HG03378 (cell line): ENCODE data around the gene NF1.
"Not testable (repeated sequence)": the region's sequence is repeated elsewhere in the genome, so short reads cannot be mapped to it uniquely, and the experiment has no call there.

Source experiments
- ATAC-seq: cut with Tn5 transposase; IDR thresholded peaks from one replicate; pipeline ENCODE4 v1.9.1; 2021; ENCODE audit warnings: mild to moderate bottlenecking, moderate library complexity; ENCODE audit not compliant: unreplicated experiment

NF1 gene, protein sequence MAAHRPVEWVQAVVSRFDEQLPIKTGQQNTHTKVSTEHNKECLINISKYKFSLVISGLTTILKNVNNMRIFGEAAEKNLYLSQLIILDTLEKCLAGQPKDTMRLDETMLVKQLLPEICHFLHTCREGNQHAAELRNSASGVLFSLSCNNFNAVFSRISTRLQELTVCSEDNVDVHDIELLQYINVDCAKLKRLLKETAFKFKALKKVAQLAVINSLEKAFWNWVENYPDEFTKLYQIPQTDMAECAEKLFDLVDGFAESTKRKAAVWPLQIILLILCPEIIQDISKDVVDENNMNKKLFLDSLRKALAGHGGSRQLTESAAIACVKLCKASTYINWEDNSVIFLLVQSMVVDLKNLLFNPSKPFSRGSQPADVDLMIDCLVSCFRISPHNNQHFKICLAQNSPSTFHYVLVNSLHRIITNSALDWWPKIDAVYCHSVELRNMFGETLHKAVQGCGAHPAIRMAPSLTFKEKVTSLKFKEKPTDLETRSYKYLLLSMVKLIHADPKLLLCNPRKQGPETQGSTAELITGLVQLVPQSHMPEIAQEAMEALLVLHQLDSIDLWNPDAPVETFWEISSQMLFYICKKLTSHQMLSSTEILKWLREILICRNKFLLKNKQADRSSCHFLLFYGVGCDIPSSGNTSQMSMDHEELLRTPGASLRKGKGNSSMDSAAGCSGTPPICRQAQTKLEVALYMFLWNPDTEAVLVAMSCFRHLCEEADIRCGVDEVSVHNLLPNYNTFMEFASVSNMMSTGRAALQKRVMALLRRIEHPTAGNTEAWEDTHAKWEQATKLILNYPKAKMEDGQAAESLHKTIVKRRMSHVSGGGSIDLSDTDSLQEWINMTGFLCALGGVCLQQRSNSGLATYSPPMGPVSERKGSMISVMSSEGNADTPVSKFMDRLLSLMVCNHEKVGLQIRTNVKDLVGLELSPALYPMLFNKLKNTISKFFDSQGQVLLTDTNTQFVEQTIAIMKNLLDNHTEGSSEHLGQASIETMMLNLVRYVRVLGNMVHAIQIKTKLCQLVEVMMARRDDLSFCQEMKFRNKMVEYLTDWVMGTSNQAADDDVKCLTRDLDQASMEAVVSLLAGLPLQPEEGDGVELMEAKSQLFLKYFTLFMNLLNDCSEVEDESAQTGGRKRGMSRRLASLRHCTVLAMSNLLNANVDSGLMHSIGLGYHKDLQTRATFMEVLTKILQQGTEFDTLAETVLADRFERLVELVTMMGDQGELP (N-terminal part only)

DNA sequence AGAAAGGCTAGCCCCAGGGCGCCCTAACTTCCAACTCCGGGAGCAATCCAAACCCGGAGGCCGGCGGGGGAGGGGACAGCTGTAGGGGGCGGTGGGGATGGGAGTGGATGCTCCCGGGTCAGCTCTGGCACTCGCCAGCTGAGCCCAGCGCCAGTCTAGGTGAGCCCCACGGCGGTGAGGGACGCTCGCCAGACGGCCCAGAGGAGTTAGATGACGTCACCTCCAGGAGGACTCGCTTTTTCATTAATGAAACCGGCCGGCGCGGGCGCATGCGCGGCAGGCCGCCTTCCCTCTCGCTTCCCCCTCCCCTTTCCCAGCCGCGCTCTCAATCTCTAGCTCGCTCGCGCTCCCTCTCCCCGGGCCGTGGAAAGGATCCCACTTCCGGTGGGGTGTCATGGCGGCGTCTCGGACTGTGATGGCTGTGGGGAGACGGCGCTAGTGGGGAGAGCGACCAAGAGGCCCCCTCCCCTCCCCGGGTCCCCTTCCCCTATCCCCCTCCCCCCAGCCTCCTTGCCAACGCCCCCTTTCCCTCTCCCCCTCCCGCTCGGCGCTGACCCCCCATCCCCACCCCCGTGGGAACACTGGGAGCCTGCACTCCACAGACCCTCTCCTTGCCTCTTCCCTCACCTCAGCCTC is at the start of gene NF1:
NF1 (plus strand) TSS at position 378 of the 636 bp plus-strand sequence. CDS start 333 bp downstream, outside the sequence.
- peak; percentile 47 for ATAC-seq

DNA sequence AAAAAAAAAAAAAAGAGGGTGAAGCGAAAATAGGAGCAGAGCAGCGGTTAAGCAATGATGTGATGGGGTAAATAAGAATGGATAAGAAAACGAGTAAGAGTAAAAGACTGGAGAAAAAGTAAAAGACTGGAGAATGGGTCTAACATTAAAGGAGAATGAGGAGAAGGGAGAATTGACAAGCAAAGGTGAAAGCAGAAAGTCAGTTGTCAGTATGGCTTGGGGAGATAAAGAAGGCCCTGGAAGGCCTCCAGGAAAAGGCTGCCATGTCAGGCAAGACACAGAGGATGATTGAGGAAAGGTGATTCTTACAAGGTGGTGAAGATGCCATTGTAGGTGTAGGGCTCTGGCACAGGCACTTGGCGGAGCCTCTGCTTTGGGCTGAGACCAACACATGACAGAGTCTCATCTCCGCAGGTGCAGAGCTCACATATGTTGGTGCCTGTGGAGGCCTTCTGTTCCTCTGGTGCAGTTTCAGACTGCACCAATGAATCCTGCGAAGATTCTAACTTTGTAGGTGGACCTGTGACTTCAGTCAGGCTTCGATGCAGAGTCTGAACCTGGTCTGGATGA is 47.8 kb upstream of the NF1 start:
- ATAC-seq: not testable (repeated sequence)

DNA sequence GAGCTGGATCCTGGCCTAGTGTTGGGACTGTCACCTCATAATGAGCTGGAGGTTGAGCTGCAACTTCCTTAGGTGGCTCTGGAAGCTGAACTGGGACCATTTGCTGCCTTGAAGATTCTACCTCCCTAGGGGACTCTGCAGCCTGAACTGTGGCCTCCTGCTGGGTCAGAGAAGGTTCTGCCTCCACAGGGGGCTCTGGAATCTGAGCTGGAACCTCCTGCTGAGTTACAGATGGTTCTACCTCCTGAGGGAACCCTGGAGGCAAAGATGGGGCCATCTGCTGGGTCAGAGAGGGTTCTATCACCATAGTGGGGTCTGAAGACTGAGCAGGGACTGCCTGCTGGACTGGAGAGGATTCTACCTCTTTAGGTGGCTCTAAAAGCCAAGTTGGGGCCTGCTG is 46.6 kb upstream of the NF1 start:
- ATAC-seq: no peak

DNA sequence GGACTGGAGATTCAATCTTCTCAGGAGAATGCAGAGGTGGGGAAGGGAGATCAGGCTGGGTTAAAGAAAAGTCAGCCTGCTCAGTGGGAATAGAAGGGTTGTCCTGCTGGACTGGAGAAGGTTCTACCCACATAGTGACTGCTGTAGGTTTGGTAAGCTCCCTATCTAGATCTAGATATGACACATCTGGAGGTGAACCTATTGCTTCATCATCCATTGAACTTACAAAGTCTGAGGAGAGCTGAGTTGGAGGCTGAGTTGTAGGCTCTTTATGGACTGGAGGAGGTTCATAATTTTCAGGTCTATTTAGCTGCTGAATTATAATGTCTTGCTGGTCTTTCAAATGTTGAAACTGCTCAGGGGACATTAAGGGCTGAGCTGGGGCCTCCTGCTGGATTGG is 46.0 kb upstream of the NF1 start:
- no peak for ATAC-seq

DNA sequence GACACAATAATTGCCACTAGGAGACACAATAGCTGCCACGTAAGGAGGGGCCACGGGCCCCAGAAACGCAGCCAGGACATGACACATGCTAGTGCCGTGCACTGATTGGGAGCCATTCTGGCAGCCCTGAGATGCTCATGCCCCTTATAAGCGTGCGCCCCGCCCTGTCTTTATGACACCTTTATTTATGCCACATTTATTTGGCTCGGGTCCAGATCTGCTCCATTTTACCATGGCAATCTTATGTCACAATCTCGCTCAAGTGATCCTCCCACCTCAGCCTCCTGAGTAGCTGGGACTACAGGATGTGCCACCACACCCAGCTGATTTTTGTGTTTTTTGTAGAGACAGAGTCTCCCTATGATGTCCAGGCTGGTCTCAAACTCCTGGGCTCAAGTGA is 43.8 kb upstream of the NF1 start:
- ATAC-seq: no peak

DNA sequence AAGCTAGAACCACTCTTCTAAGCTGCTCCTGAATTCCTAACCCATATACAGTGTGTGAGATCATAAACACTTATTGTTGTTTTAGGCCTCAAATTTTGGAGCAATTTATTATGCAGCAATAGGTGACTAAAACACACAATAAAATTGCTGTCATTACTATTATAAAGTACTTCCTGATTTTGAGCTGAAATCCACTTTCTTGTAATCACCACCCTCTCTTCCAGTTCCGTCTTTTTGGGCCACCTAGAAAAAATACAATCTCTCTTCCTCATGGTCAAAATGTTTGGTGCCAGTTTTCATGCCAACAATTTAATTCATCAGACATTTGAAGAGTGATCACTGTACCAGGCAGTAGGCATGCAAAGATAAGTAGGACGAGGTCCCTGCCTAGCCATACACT is 43.3 kb upstream of the NF1 start:
- ATAC-seq: no peak

DNA sequence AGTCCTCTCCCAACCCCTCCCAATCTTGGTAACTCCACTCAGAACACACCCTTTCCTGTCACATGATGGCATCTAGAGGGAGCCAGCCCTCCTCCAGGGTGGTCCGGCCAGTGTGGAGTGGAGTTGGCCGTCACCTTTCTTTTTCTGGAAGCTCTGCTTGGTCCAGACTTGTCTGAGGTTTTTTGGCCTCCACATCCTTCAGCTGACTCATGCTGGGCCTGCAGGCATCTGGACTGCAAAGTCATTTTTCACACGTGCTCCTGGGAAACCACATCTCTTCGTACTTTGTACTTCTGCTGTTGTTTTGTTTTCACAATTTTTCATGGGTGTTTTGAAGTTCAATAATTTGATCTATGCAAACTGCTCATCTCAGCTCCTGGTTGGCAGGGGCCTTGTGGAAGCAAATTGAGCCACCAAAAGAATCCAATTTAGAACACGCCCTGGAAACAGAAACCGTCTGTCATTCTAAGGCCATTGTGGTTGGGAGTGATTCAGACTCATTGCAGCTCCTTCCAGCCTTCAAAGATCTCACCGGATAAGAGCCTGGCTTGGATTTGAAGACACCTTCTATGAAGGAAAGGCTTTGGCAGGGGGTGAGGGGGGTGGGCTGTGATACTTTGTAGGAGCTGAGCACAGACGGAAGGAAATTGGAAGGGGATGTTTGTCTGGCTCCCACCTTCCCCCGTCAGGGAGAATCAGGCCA is 42.4 kb upstream of the NF1 start:
- no peak for ATAC-seq

DNA sequence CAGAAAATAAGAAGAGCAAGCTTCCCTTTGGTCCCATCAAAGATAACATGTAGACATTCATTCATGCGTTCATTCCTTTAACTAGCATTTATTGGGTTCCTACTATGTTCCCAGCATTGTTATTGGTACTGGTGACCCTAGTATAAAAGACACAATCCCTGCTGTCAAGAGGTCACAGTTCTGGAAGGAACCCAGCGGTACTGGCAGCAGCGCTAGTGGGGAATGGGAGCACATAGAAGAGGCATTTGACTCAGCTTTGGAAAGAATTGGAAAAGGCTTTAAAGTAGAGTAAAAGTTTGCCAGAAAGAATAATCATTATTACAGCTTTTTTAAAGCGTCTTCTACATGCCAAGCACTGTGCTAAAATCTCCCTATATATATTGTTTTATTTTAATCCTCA is 41.7 kb upstream of the NF1 start:
- no peak for ATAC-seq

DNA sequence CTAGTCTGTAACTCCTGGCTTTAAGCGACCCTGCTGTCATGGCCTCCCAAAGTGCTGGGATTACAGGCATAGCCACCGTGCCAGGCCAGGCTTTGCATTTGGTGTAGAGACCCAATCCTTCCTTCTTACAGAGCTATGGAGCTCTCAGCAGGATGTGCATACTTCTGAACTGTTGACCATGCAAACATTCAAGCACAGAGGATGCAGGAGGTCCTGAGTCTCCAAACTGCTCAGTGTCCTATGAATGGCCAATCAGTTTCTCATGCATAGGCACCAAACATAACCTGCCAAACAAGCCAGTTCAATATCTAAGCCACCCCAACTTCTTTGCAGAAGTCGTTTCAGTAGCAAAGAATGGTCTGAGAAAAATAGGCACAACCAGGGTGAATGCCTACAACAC is 40.0 kb upstream of the NF1 start:
- ATAC-seq: no peak

DNA sequence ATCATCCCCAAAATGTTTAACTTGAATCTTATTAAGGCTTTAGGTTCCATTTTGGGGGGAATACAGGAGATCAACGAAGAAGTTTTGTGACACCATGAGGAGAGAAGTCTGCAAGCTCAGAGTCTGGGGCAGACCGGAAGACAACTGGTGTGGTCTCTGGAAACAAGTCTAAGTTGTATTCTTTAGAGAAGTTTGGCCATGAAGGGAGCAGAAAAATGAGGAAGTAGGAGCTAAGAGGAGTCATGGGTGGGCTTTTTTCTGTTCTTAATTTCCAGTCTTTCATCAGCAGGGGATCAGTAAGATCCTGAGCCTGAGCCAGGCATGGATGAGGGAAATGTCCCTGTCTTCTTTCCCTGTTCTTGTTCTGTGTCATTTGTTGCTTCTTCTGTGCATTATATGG is 35.8 kb upstream of the NF1 start:
- ATAC-seq: no peak

DNA sequence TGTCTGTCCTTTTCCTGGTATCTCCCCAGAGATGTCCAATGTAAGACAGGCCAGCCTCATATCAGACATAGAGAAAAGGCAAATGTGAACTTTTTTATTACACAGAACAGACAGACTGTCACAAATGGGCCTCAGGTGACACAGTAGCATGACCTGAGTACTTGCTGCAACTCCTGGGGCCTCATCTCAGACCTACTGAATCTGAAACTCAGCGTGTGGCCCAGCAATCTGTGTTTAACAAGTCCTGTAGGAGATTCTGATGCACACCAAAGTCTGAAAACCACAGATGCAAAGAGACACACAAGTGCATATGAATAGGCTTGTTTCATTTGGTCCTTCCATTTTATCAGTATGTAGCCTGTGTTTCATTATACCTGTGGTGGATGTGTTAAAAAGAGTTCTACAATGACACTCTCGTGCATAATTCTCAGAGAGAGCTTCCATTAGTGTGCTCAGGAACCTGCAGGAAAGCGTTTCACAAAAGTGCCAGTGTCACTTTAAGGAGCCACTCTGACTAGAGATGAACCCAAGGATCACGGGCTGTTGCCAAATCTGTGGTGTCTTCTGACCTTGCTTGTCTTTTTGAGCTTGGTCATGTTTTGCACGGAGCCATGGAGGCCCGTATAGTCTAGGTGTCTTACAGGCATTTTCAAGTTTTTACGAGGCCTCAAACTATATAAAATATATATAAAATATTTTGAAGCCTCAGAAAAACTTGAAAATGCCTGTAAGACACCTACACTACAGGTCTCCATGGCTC is 33.8 kb upstream of the NF1 start:
- ATAC-seq: no peak

DNA sequence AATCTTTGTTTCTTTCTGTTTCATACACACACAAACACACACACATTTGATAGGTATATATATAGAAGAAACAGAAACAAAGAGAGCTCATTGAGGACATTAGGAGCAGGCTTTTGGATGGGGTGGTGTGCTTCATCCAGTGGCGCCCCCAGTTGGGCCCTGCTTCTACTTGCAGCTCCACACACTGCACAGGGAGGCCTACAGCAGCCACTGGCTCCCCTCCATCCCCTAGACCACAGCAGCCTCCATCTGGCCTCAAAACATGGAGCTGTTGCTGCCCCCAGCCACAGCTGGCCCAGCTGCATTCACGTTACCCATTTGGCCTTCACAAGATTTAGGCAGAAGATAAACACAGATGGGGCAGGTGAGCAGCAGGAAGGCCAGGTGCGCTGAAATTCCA is 33.1 kb upstream of the NF1 start:
- ATAC-seq: no peak

DNA sequence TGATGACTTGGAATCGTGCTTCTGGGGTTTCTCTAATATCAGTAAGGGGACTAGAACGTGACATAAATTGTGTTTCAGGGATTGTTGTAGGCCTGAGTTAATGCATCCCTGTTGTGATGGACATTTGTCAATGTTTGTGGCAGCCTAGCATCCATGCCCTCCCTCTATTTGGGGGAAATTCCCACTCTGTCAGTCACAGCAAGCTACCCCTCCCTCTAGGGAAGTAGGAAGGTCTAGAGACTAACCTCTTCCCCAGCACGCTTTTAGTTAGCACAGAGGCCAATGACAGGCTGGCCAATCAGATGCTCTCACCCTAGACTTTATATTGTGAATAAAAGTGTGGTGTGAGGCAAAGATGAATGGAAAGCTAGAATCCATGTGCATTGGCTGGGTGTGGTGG is 32.4 kb upstream of the NF1 start:
- ATAC-seq: no peak

DNA sequence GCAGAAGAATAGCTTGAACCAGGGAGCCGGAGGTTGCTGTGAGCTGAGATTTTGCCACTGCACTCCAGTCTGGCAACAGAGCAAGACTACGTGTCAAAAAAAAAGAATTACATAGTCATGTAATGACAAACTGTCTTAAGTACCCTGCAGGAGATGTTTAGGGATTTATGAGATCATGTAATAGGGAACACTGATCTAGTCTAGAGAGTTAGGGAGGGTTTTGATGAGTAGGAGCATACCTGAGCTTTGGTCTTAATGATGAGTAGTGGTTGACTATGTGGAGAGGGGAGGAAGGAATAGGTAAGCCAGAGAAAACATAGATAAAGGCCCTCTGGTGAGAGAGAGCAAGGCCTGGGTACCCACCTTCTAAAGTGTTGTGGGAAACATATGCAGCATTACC is 30.1 kb upstream of the NF1 start:
- ATAC-seq: no peak

DNA sequence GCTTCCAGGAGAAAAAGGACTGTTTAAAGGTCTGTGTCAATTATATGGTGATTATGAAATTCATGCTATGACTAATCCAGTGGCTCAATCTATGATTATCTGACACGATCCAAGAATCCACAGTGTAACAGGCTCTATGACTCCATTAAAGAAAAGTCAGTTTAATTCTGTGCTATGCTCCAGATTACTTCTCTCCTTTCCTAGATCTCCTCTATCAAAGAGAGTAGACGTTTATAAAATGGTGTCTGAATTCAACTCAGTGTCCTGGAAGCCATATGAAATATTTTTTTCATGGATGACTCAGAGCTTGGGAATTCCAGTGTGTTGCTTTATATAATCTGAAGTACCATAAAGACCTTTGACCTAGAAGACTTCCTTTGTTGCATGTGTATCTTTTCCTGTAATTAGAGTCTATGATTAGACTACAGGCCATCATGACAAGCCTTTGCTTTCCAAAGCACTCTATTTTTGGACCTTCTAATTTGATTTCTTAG is 27.0 kb upstream of the NF1 start:
- ATAC-seq: no peak

DNA sequence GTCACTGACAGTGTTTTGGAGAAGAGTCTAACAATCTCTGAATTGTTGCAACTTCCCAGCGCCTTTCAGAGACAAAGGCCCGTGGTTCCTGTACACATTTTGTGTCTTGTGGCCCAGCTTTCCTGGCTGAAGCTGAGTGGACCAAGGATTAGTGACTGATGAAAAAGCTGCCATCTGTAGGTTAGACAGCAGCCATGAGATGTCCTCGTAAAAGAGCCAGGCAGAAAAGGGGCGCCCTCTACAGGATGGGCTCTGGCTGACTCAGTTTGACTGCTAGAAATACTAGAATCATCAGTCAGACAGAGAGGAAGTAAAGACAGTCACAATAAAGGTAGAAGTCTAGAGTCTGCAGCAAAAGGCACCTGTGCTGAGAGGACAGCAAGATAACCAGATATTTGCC is 26.5 kb upstream of the NF1 start:
- no peak for ATAC-seq

DNA sequence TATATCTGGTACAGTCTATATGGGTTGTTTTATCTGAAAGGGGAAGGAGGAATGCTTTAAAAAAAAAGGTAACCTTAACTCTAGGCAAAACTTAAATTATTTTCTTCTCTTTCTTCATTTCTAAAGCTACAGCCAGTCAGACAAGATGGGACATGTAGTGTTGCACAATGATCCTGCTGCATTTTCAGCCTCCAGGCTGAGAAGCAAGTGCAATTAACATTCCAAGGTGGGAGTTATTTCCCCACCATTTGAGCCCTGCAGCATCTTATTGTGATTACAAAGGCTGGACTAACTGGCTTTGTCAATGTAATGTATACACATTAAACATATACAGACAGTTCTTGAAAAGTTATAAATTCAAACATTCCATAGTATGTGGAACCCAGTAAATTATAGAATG is 22.6 kb upstream of the NF1 start:
- no peak for ATAC-seq

DNA sequence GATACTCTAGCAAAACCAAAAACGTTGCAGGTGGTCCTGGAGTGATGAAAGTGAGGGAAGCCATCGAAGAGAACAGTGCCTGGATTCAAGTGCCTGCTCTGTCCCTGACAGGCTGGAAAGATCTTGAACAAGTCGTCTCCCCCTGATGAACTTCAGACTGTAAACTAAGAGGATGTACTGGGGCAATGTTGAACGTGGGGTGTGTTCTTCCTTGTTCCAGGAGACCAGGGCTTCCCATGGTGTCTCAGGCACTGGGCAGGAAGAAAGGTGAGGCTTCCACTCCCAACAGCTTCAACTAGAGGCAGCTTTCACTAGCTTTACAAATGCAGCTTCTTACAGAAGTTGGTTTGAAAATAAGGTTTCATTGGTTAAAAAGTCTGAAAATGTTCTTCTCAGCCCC is 21.4 kb upstream of the NF1 start:
- no peak for ATAC-seq
